GM12875 (cell line): ENCODE results near the gene GNB1.

Experiments
- H3K4me3 ChIP-seq: one replicate; pipeline ENCODE4 v1.5.1; 2011; ENCODE audit warnings: low read depth, low read length, control low read depth
- TF ChIP-seq, protein P1 (sequence below): IDR thresholded peaks from 2 replicates; pipeline ENCODE4 v1.5.1; 2011; ENCODE audit warnings: low read depth, mild to moderate bottlenecking, control low read depth, inconsistent platforms, low read length, moderate library complexity, borderline replicate concordance; ENCODE audit not compliant: insufficient read depth

The GNB1 gene

DNA sequence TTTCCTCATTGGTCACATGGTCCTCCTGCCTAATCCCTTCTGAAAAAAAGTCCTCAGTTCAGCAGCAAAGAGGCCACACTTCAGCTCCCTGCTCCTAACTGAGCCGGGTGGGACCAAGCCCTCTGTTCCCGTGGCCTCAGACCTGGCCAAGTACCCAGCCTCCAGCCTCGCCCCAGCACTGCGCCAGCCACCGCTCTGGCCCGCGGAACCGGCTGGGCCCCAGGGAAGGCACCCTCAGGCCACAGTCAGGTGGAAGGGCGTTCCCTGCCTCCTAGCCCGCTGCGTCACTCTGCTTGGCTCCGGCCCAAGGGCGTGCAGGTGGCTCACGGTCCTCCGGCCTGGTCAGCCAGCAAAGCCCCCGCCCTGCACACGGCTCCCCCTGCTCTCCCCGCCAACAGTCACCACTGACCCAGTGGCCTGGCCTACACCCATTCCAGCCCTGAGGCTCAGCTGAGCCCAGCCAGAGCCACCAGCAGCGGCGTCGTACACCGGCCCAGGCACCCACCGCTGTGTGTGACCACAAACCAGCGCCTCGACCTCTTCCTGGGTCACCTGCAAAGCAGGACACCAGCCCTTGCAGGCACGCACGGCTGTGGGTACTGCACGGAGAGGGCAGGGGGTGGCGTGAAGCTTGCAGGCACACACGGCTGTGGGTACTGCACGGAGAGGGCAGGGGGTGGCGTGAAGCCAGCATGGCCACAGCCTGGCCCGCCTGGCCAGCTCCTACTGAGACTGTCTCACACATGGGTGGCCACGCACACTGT is 132.0 kb downstream of the GNB1 start:
- TF ChIP-seq, protein P1, sequence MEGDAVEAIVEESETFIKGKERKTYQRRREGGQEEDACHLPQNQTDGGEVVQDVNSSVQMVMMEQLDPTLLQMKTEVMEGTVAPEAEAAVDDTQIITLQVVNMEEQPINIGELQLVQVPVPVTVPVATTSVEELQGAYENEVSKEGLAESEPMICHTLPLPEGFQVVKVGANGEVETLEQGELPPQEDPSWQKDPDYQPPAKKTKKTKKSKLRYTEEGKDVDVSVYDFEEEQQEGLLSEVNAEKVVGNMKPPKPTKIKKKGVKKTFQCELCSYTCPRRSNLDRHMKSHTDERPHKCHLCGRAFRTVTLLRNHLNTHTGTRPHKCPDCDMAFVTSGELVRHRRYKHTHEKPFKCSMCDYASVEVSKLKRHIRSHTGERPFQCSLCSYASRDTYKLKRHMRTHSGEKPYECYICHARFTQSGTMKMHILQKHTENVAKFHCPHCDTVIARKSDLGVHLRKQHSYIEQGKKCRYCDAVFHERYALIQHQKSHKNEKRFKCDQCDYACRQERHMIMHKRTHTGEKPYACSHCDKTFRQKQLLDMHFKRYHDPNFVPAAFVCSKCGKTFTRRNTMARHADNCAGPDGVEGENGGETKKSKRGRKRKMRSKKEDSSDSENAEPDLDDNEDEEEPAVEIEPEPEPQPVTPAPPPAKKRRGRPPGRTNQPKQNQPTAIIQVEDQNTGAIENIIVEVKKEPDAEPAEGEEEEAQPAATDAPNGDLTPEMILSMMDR, result no peak

GRCh38 chr1:1758059-1758621 is 132.7 kb downstream of the GNB1 start:
- H3K4me3 ChIP-seq, result no peak overlapping the region
- TF ChIP-seq, protein P1, result no peak

More for the DNA sequence above, 132.0 kb downstream of the GNB1 start:
- H3K4me3 ChIP-seq, result no peak overlapping the region

GRCh38 chr1:1757422-1758058 is 133.3 kb downstream of the GNB1 start:
- TF ChIP-seq, protein P1, result no peak
- no peak overlapping the region for H3K4me3 ChIP-seq

GRCh38 chr1:1756661-1757421 is 134.0 kb downstream of the GNB1 start:
- no peak overlapping the region for H3K4me3 ChIP-seq
- TF ChIP-seq, protein P1, result no peak

GRCh38 chr1:1755852-1756251 is 135.0 kb downstream of the GNB1 start:
- H3K4me3 ChIP-seq, result no peak overlapping the region
- TF ChIP-seq, protein P1, result no peak

DNA sequence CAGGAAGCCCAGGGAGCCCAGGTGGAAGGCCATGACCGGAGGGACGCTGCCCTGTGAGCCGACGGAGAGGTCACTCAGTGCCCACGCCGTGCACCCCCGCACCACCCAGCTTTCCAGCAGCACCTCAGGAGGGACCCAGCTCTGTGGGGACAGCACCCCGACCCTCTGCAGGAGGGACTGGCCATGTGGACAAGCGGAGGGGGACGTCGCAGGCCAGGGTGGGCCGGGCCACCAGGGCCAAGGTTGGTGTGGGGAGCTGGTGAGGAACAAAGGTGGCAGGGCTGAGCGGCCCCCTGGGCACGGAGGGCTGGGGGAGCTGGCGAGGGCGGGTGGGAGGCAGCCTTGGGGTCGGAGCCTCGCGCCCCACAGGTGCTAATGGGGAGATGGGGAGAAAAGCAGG is 135.5 kb downstream of the GNB1 start:
- no peak overlapping the region for H3K4me3 ChIP-seq
- TF ChIP-seq, protein P1, result no peak
